Caco-2 (cell line): ENCODE results near the gene HSD17B8. TPM values are rescaled to one million over a fixed set of nuclear protein-coding genes. Genes with fewer than 3 reads are reported as not detected.

Experiments used
- BruUV-seq: library from RNA; stranded (reverse); fragments of 400-500 nt; replicated peaks from 2 replicates; lab custom pipeline; 2021; lab: Mats Ljungman, UMichigan
- CTCF ChIA-PET: fragments of 300-600 bp; sonication (Branson Sonifier 250); formaldehyde crosslinking; loops from one replicate; lab custom pipeline; 2022; ENCODE audit warnings: antibody characterized with exemption; lab: Charles Lee
- POLR2A ChIA-PET: fragments of 300-600 bp; sonication (Branson Sonifier 250); formaldehyde crosslinking; loops from one replicate; lab custom pipeline; 2022; ENCODE audit warnings: antibody characterized with exemption; lab: Charles Lee
- DNase-seq, 2 experiments: peaks; one replicate each; pipeline versions ENCODE4 v3.0.0 to v3.0.0-alpha.2; 2020 to 2022
- H3K27me3 ChIP-seq: replicated peaks from 2 replicates; pipeline ENCODE4 v1.6.0; 2011; ENCODE audit warnings: low read length; ENCODE audit not compliant: control insufficient read depth, insufficient read depth
- H3K36me3 ChIP-seq: 2 replicates; pipeline ENCODE4 v1.5.1; 2011; ENCODE audit warnings: low read length; ENCODE audit not compliant: control insufficient read depth, insufficient read depth
- H3K4me1 ChIP-seq: fragments of 250-450 bp; sonication (Bioruptor Pico); 2 replicates; pipeline ENCODE4 v1.5.1; 2020; ENCODE audit warnings: mild to moderate bottlenecking
- H3K4me3 ChIP-seq: 2 replicates; pipeline ENCODE4 v1.5.1; 2011; ENCODE audit warnings: low read depth, mild to moderate bottlenecking, control low read depth, low read length
- H3K9me3 ChIP-seq: fragments of 250-450 bp; sonication (Bioruptor Pico); 2 replicates; pipeline ENCODE4 v1.5.1; 2020; ENCODE audit warnings: mild to moderate bottlenecking, moderate library complexity
- H3K27ac Mint-ChIP-seq: one replicate; pipeline ENCODE4 v1.8.0; 2022; ENCODE audit warnings: mixed read lengths; ENCODE audit not compliant: unreplicated experiment
- H3K27me3 Mint-ChIP-seq: one replicate; pipeline ENCODE4 v1.8.0; 2022; ENCODE audit warnings: mixed read lengths; ENCODE audit not compliant: insufficient read depth, unreplicated experiment
- H3K36me3 Mint-ChIP-seq: one replicate; pipeline ENCODE4 v1.8.0; 2022; ENCODE audit warnings: mild to moderate bottlenecking, mixed read lengths; ENCODE audit not compliant: insufficient read depth, unreplicated experiment
- H3K4me1 Mint-ChIP-seq: one replicate; pipeline ENCODE4 v1.8.0; 2022; ENCODE audit warnings: low read depth, mixed read lengths; ENCODE audit not compliant: unreplicated experiment
- H3K4me3 Mint-ChIP-seq: one replicate; pipeline ENCODE4 v1.8.0; 2022; ENCODE audit warnings: mild to moderate bottlenecking, moderate library complexity, mixed read lengths; ENCODE audit not compliant: unreplicated experiment
- H3K9me3 Mint-ChIP-seq: one replicate; pipeline ENCODE4 v1.8.0; 2022; ENCODE audit warnings: mixed read lengths; ENCODE audit not compliant: unreplicated experiment
- intact Hi-C: fragments of 100-400 bp; cut with micrococcal nuclease; formaldehyde crosslinking; loops from one replicate; pipeline ENCODE4 v1.10.0; 2022; ENCODE audit not compliant: unreplicated experiment
- total RNA-seq: library from RNA; stranded (reverse); gene quantifications from 2 replicates; pipeline ENCODE4 v1.2.3, GENCODE V29; 2022
- TF ChIP-seq, protein P1 (sequence below), 2 experiments: fragments of 200-600 bp in 1 of 2; IDR thresholded peaks; 1 replicate in 1 of 2; 2 replicates in 1 of 2; pipeline versions ENCODE4 v1.5.1 to v1.8.0; 2011 to 2022; ENCODE audit warnings: antibody characterized with exemption in 1 of 2, control low read depth in 1 of 2, inconsistent platforms in 1 of 2, low read depth in 1 of 2, low read length in 1 of 2, mild to moderate bottlenecking in 1 of 2, moderate library complexity in 1 of 2; ENCODE audit not compliant: insufficient read depth in 1 of 2, severe bottlenecking in 1 of 2, unreplicated experiment in 1 of 2

Gene HSD17B8
- total RNA-seq, 1 experiment from 2014 or later, result 10.0 TPM

DNA sequence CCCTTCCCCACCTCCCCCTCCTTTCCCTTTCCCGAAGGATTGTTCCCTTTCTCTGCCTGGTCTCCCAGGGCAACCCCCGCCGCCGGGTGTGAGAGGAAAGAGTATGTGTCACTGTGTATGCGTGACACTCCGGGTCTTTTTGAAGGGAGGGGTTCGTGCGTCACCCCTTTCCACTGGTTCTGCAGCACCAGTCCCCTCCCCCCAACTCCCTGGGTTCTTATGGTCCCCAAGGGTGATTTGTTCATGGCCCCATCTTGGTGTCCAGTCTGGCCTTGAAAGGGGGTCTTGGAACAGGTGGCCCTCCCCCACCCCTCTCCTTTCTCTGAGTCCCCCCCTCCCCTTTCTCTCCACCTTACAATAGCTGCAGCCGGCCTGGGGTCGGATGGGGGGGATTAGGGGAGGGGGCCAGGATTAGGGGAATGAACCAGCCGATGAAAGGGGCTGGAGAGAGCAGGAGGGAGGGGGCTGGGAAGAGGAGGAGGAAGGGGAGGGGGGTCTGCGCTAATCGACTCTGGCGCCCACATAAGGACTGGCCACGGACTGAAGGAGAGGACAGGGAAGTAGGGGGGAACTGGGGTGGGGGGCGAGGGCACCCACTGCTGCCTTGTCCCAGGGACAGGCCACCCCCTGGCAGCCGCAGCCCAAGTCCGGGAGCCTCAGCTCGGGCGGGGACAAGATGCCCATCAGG, 2.6 kb downstream of the HSD17B8 start:
- no peaks in the 10 kb centered on the region for H3K27me3 Mint-ChIP-seq
- H3K4me3 ChIP-seq, result peak overlapping the region; percentile 88
- H3K4me3 Mint-ChIP-seq, result peak overlapping the region; percentile 98
- CTCF ChIA-PET, result no interaction called here
- BruUV-seq, result no TSS peak
- TF ChIP-seq, protein P1, sequence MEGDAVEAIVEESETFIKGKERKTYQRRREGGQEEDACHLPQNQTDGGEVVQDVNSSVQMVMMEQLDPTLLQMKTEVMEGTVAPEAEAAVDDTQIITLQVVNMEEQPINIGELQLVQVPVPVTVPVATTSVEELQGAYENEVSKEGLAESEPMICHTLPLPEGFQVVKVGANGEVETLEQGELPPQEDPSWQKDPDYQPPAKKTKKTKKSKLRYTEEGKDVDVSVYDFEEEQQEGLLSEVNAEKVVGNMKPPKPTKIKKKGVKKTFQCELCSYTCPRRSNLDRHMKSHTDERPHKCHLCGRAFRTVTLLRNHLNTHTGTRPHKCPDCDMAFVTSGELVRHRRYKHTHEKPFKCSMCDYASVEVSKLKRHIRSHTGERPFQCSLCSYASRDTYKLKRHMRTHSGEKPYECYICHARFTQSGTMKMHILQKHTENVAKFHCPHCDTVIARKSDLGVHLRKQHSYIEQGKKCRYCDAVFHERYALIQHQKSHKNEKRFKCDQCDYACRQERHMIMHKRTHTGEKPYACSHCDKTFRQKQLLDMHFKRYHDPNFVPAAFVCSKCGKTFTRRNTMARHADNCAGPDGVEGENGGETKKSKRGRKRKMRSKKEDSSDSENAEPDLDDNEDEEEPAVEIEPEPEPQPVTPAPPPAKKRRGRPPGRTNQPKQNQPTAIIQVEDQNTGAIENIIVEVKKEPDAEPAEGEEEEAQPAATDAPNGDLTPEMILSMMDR (IDR thresholded peaks at IDR 0.05; ENCODE audit: insufficient read depth in 1 of 2, low read depth in 1 of 2, low read length in 1 of 2, severe bottlenecking in 1 of 2, unreplicated experiment in 1 of 2), result no peak
- no peaks in the 10 kb centered on the region for H3K9me3 Mint-ChIP-seq
- peaks cover 14% of the 10 kb centered on the region for H3K36me3 ChIP-seq
- H3K27me3 ChIP-seq, result no peaks in the 10 kb centered on the region
- peaks cover 18% of the 10 kb centered on the region for H3K4me1 ChIP-seq
- H3K27ac Mint-ChIP-seq, result peak overlapping the region; percentile 90
- peaks cover 29% of the 10 kb centered on the region for H3K4me1 Mint-ChIP-seq
- H3K36me3 Mint-ChIP-seq, result peaks cover 67% of the 10 kb centered on the region
- POLR2A ChIA-PET, result interaction anchor here (1.3 kb wide), 1 partner anchor 41 kb away, joined by 3 read pairs; no protein-coding TSS in a partner anchor
- intact Hi-C loops, result no loop called here
- no peaks in the 10 kb centered on the region for H3K9me3 ChIP-seq
- DNase-seq, result no peak

DNA sequence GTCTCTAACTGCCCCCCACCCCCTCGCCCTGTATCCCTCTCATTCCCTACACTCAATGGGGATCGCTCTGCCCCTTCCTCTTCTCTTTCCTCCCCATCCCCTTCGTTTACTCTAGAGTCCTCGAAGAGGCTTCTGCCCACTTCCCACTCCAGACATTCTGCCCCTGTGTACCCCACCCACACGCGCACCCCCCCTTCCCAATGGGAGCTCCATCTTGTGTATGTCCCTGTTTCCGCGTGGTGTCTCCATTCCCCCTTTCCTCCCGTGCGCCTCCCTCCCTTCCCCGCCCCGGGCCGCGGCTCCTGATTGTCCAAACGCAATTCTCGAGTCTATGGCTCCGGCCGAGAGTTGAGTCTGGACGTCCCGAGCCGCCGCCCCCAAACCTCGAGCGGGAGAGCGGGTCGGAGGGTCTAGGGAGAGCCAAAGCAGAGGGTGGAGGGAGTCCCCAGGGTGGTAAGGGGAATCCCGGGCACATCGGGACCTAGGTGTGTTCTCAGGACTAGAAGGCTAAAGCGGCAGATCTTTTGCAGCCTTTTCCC, 3.2 kb downstream of the HSD17B8 start:
- Mint-ChIP-seq H3K4me1 (peaks cover 29% of the 10 kb centered on the region), H3K9me3 (no peaks in the 10 kb centered on the region), H3K36me3 (peaks cover 64% of the 10 kb centered on the region), H3K27me3 (peaks cover 1% of the 10 kb centered on the region), H3K4me3 (peak overlapping the region; percentile 98), H3K27ac (peak overlapping the region; percentile 97)
- Histone ChIP-seq H3K27me3 (no peaks in the 10 kb centered on the region), H3K36me3 (peaks cover 9% of the 10 kb centered on the region; the same call in 1 of the 2 replicates), H3K9me3 (no peaks in the 10 kb centered on the region), H3K4me1 (peaks cover 14% of the 10 kb centered on the region), H3K4me3 (peak overlapping the region; percentile 88)
- DNase-seq, result peak; percentile 53 to 54
- intact Hi-C loops, result no loop called here
- TF ChIP-seq, protein P1 (IDR thresholded peaks at IDR 0.05; ENCODE audit: insufficient read depth in 1 of 2, low read depth in 1 of 2, low read length in 1 of 2, severe bottlenecking in 1 of 2, unreplicated experiment in 1 of 2), result no peak
- no TSS peak for BruUV-seq
- ChIA-PET CTCF (no interaction called here), POLR2A (interaction anchor here (1.3 to 1.9 kb wide), 4 partner anchors 8 to 236 kb away, joined by 3 to 7 read pairs (median 5); no protein-coding TSS in a partner anchor)

DNA sequence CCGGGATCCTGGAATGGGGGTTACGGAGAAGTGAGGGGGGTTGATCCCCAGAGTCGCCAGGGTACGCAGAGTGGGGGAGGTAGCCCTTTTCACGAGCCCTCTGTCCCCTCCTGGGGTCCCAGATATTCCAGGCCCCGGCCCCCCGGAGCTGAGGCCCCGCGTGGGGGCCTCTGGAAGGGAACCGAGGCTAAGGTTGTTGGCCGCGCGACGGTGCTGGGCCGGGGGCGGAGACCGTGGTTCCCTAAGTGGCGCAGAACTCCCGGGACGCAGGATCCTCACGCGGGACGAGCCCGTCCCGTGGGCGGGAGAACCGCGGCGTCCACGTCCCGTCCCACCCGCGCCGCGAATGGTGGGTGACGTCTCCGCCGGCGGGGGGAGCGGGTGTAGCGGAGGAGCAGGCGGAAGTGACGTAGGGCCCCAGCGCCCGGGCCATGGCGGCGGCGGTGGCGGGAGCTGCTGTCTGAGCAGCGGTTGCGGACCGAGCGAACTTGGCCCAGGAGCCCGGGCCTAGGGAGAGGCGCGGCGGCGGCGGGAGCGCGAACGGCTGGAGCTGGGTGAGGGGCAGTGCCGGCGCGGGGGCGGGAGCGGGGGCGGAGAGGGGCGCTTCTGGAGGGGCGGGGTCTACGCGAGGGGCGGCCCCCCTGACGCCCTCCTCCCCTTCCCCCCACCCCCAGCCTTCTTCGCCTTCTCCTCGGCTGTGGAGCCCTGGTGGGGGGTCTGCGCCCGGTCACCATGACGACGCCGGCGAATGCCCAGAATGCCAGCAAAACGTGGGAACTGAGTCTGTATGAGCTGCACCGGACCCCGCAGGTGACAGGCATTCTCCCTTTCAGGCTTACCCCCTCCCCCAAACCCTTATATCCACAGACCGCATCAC, 3.9 kb downstream of the HSD17B8 start, which contains the start of gene RING1:
TSS of gene RING1 (plus strand) at position 410 of the 877 bp plus-strand sequence. CDS start at position 733, 323 bp downstream.
- Mint-ChIP-seq H3K4me3 (peak within 1 kb of the TSS; percentile 98), H3K27ac (peak within 1 kb of the TSS; percentile 97), H3K36me3 (peaks cover 63% of the 10 kb centered on the region), H3K27me3 (peaks cover 5% of the 10 kb centered on the region), H3K4me1 (peaks cover 34% of the 10 kb centered on the region), H3K9me3 (no peaks in the 10 kb centered on the region)
- TF ChIP-seq, protein P1 (IDR thresholded peaks at IDR 0.05; ENCODE audit: insufficient read depth in 1 of 2, low read depth in 1 of 2, low read length in 1 of 2, severe bottlenecking in 1 of 2, unreplicated experiment in 1 of 2), result no peak
- H3K9me3 ChIP-seq, result no peaks in the 10 kb centered on the region
- POLR2A ChIA-PET, result interaction anchor here (0.5 to 1.9 kb wide), 6 partner anchors 9 to 240 kb away, joined by 3 to 7 read pairs (median 4); partner anchors contain the start of gene BRD2
- H3K27me3 ChIP-seq, result no peaks in the 10 kb centered on the region
- intact Hi-C loops, result no loop called here
- peaks cover 14% of the 10 kb centered on the region for H3K4me1 ChIP-seq
- peaks cover 6% of the 10 kb centered on the region; the same call in 1 of the 2 replicates for H3K36me3 ChIP-seq
- CTCF ChIA-PET, result interaction anchor here (0.6 to 2.0 kb wide), 5 partner anchors 9 to 224 kb away, joined by 4 to 15 read pairs (median 5); no protein-coding TSS in a partner anchor
- peak; percentile 68 to 81 for DNase-seq
- peak within 1 kb of the TSS; percentile 88 for H3K4me3 ChIP-seq
- BruUV-seq, result TSS peak; percentile 97
